ENCODE data around the gene TMUB2. TPM values are rescaled to one million over a fixed set of nuclear protein-coding genes. Genes with fewer than 3 reads are reported as not detected.
A peak's percentile ranks its signal among the peaks of the same experiment; 100 is the strongest.

TMUB2 gene
- total and polyA plus RNA-seq, 10 donors = 26.8 to 59.0 (median 43.6) TPM

GRCh38 chr17:44170135-44170498 lies 16.7 kb upstream of the TMUB2 start:
- 71 to 80% (median 77%) methylated on average over 4 to 5 of the region's 5 CpGs for WGBS, 5 donors
- no peak for DNase-seq
- Histone ChIP-seq H3K27me3 (replicated peaks in 1 of 7) (no peaks in the 10 kb centered on the region), H3K27ac (no peak overlapping the region), H3K4me1 (peaks cover 0 to 9% (median 1%) of the 10 kb centered on the region in 6 donors), H3K4me3 (no peak overlapping the region), H3K9me3 (no peaks in the 10 kb centered on the region), H3K36me3 (peaks cover 0 to 9% (median 6%) of the 10 kb centered on the region in 6 donors)
- TF ChIP-seq POLR2AphosphoS5 (IDR thresholded peaks at IDR 0.05) = no peak
- TF ChIP-seq CTCF (IDR thresholded peaks at IDR 0.05 in 8 of 11, conservative IDR thresholded peaks at IDR 0.05 in 3 of 11) = no peak
- TF ChIP-seq POLR2A (IDR thresholded peaks at IDR 0.05) = no peak
- intact Hi-C loops (cut with DNase I; ENCODE audit: low total_unique reads) = no loop called here

- H3K27me3 ChIP-seq (replicated peaks in 1 of 7) = no peaks in the 10 kb centered on the region
- no peaks in the 10 kb centered on the region for H3K9me3 ChIP-seq
- TF ChIP-seq POLR2AphosphoS5 (IDR thresholded peaks at IDR 0.05) (peak in 2 of 3 donors; percentile 8 to 54), CTCF (IDR thresholded peaks at IDR 0.05 in 8 of 11, conservative IDR thresholded peaks at IDR 0.05 in 3 of 11) (no peak), POLR2A (IDR thresholded peaks at IDR 0.05) (no peak)
- DNase-seq = no peak
- 49 to 64% (median 53%) methylated on average over 8 to 21 of the region's 21 CpGs for WGBS, 5 donors
- no peak within 1 kb of the TSS for H3K4me3 ChIP-seq
- H3K27ac ChIP-seq = no peak within 1 kb of the TSS
- peaks cover 0 to 9% (median 1%) of the 10 kb centered on the region in 6 donors for H3K4me1 ChIP-seq
- peaks cover 0 to 14% (median 6%) of the 10 kb centered on the region in 6 donors for H3K36me3 ChIP-seq
- intact Hi-C loops (cut with DNase I; ENCODE audit: low total_unique reads) = no loop called here
Measured at GRCh38 chr17:44170499-44171201, 16.1 kb upstream of the TMUB2 start, which contains the start of gene ASB16. ASB16 (plus strand) TSS chr17:44170704; CDS start chr17:44170790, 86 bp downstream.

- 84 to 90% (median 86%) methylated on average over 5 to 17 of the region's 17 CpGs for WGBS, 5 donors
- H3K4me1 ChIP-seq = peaks cover 0 to 9% (median 1%) of the 10 kb centered on the region in 6 donors
- peaks cover 0 to 28% (median 14%) of the 10 kb centered on the region in 6 donors for H3K36me3 ChIP-seq
- no peak overlapping the region for H3K4me3 ChIP-seq
- H3K27ac ChIP-seq = no peak overlapping the region
- intact Hi-C loops (cut with DNase I; ENCODE audit: low total_unique reads) = no loop called here
- no peaks in the 10 kb centered on the region for H3K9me3 ChIP-seq
- DNase-seq = no peak
- no peaks in the 10 kb centered on the region for H3K27me3 ChIP-seq (replicated peaks in 1 of 7)
- TF ChIP-seq POLR2AphosphoS5 (IDR thresholded peaks at IDR 0.05) (peak; percentile 8 to 67 (median 39)), CTCF (IDR thresholded peaks at IDR 0.05 in 8 of 11, conservative IDR thresholded peaks at IDR 0.05 in 3 of 11) (no peak)
Measured at GRCh38 chr17:44171931-44172455, 14.8 kb upstream of the TMUB2 start.

- TF ChIP-seq POLR2AphosphoS5 (IDR thresholded peaks at IDR 0.05) (no peak), CTCF (IDR thresholded peaks at IDR 0.05 in 8 of 11, conservative IDR thresholded peaks at IDR 0.05 in 3 of 11) (no peak), POLR2A (IDR thresholded peaks at IDR 0.05) (no peak)
- no peak overlapping the region for H3K27ac ChIP-seq
- H3K4me1 ChIP-seq = peaks cover 0 to 6% (median 0%) of the 10 kb centered on the region in 6 donors
- H3K9me3 ChIP-seq = no peaks in the 10 kb centered on the region
- no peak for DNase-seq
- 94 to 100% (median 97%) methylated on average over 2 of the region's 2 CpGs for WGBS, 5 donors
- no peak overlapping the region for H3K4me3 ChIP-seq
- H3K36me3 ChIP-seq = peaks cover 0 to 52% (median 34%) of the 10 kb centered on the region in 6 donors
- intact Hi-C loops (cut with DNase I; ENCODE audit: low total_unique reads) = no loop called here
- no peaks in the 10 kb centered on the region for H3K27me3 ChIP-seq (replicated peaks in 1 of 7)
Measured at GRCh38 chr17:44174427-44174826, 12.3 kb upstream of the TMUB2 start.

Measured in spleen (tissue), 11 donors.